ENCODE data around the gene APOBEC3H. TPM values are rescaled to one million over a fixed set of nuclear protein-coding genes. Genes with fewer than 3 reads are reported as not detected.

APOBEC3H gene
- total RNA-seq, 1 donor from 2014 or later, result 20.0 TPM

- intact Hi-C loops (cut with micrococcal nuclease), result no loop called here
These were observed 16.0 kb upstream of the APOBEC3H start for GRCh38 chr22:39081016-39081415.

DNA sequence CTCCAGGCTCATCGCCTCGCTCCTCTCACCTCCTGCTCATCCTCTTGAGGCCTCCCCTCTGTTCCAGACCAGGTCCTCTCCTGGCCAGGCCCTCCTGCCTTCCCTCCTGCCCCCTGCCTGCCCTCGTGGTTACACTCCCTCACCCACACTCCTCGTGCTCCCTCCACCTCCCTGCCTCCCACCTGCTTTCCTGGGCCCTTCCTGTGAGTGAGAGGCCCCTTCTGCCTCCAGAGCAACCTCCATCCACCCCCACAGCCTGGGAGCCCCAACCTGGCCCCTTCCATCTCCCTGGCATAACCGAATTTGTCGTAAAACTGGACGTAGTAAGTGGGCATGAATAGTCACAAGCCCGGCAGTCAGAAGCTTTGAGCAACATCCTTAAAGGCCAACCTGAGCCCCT lies 15.4 kb upstream of the APOBEC3H start:
- intact Hi-C loops (cut with micrococcal nuclease), result no loop called here

DNA sequence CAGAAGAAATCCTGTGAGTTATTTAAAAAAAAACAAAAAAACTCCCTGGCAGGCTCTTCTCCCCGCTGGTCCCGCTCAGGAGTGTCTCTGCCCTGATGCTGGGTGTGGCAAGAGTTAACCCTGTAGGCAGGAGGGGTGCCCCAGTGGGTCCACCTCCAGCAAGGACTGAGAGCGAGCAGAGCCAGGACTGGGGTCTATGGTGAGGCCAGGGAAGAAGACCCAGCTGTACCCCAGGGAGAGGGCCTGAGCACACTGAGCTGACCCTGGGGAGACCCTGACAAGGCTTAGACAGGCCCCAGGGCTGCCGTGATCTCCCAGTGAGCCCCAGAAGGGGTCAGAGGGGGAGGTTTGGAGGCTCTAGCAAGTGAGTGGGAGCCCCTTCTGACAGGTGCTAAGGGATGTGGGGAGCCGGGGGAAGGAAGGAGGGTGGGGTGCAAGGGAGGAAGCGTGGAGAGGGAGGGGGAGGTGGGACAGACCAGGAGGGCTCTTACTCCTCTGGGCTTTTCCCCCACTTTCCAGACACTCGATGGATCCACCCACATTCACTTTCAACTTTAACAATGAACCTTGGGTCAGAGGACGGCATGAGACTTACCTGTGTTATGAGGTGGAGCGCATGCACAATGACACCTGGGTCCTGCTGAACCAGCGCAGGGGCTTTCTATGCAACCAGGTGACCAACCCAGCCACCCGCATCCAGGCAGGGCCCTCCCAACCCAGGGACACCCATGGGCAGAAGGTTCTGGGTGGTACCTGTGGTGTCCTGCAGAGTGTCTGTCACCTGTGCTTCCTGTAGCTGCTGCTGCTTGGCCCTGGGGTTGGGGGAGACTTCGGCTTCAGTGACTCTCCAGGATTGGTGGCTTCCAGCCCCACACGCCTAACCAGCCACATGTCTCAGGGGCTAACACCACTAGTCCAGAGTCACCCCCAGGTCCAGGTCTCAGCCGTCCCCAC lies 13.6 kb upstream of the APOBEC3H start:
- intact Hi-C loops (cut with micrococcal nuclease), result no loop called here

GRCh38 chr22:39084666-39085065 lies 12.4 kb upstream of the APOBEC3H start:
- intact Hi-C loops (cut with micrococcal nuclease), result no loop called here

DNA sequence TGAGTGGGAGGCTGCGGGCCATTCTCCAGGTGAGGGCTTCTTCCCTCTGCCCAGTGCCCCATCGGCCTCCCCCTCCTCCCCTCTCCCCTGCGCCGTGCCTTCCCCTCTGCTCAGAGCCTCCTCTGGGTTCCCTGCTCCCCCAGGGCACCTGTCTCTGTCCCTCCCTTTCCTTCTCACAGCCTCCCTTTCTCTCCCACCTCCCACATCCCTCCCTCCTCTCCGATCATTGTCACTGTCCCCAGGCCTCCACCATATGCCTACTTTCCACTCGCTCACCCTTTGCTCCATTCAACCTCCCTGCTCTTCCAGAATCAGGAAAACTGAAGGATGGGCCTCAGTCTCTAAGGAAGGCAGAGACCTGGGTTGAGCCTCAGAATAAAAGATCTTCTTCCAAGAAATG lies 9.9 kb upstream of the APOBEC3H start:
- intact Hi-C loops (cut with micrococcal nuclease), result no loop called here

GRCh38 chr22:39087881-39088684 lies 9.0 kb upstream of the APOBEC3H start:
- intact Hi-C loops (cut with micrococcal nuclease), result no loop called here

DNA sequence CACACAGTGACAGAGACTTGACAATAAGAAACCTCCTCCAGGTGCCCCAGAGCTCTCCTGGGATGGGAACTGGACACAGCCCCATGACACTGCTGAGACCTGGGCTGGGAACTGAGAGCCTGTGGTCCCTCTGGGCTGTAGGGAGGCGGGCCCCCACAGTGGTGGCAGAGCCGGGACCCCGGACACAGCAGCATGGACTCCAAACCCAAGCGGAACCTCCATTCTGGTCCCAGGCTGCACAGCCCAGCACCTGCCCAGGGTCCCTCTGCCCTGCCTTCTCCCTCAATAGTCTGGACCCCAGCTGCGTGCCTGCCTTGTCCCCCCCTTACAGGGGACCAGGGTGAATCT lies 8.4 kb upstream of the APOBEC3H start:
- intact Hi-C loops (cut with micrococcal nuclease), result no loop called here

- intact Hi-C loops (cut with micrococcal nuclease), result no loop called here
These were observed 7.1 kb upstream of the APOBEC3H start for GRCh38 chr22:39089928-39090327.

DNA sequence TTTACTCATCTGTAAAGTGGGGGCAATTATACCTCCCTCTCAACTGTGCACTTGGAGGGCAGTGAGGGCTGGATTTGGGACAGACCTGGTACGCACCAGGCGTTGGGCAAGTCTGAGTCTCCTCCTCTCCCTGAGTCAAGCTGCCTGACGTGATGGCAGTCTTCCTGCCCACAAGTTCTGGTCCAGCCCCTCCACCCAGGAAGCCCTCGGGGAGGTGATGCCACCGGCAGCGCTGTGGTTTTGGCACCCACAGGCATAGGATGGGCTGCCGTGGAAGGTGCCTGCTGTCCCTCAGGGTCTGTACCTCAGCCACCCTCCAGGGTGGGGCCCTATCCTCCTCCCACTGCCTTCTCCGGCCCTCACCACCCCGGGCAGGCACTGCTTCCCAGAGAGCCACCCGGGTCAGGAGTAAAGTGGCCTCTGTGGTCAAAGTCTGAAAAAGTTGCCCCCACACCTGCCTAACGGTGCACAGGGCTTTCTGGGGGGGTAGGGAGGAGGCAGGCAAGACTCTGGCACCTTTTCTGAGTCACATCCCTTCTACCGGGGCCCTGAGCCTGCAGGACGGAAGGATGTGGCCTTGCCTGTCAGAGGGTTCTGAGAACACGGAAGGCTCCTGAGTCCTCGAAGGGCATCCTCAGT lies 6.5 kb upstream of the APOBEC3H start:
- intact Hi-C loops (cut with micrococcal nuclease), result loop anchor here (1.0 kb wide), 1 partner anchor 9 kb away; no protein-coding TSS in a partner anchor

DNA sequence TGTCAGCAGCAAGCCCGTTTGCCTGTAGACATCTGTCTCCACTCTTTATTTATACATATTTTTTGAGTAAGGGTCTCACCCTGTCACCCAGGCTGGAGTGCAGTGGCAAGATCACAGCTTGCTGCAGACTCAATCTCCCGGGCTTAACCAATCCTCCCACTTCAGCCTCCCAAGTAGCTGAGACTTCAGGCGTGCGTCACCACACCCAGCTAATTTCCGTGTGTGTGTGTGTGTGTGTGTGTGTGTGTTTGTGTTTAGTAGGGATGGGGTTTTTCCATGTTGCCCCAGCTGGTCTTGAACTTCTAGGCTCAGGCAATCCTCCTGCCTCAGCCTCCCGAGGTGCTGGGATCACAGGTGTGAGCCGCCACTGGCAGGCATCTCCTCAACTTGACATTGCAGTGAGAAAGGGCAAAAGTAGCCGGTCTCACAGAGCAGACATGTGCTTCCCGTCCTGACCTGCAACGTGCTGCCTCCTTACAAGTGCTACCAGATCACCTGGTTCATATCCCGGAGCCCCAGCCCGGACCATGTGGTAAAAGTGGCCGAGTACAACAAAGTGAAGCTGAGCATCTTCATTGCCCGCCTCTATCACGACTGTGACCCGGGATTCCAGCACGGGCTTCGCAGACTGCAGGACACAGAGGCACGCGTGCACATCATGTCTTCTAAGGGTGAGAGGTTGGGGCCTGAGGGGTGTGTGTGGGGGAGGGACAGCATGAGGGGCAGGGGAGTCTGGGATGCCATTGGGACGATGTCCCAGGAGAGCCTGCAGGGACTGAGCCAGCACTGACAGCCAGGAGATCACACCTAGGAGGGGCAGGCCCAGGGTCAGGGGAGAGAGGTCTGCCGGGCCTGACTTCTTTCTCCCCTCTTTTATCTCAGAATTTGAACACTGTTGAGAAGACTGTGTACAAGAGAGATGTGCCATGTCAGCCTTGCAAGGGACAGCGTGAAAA lies 5.6 kb upstream of the APOBEC3H start:
- intact Hi-C loops (cut with micrococcal nuclease), result loop anchor here (1.0 kb wide), 1 partner anchor 8 kb away; no protein-coding TSS in a partner anchor

- intact Hi-C loops (cut with micrococcal nuclease), result no loop called here
These were observed 4.8 kb upstream of the APOBEC3H start for GRCh38 chr22:39092111-39092862.

GRCh38 chr22:39094717-39095389 lies 2.2 kb upstream of the APOBEC3H start:
- intact Hi-C loops (cut with micrococcal nuclease), result no loop called here

DNA sequence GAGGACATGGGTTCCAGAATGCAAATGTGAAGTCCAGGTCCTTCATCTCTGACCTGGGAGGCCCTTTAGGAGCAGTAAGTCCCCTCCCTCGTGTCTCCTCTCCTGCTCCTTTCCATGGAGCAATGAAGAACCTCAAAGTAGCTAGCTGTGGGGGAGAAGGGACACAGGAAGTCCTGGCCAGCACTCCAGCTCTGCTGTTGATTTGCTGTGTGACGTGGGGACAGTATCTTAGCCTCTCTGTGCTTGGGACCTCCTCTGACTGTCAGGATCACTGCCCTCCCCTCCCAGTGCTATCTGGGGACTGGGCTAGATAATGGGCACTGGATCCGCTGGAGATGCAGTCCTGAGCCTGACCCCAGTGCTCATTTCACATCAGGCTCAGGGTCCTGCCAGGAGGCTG lies 1.1 kb upstream of the APOBEC3H start:
- intact Hi-C loops (cut with micrococcal nuclease), result no loop called here

GRCh38 chr22:39098026-39098425 lies 982 bp downstream of the APOBEC3H start:
- intact Hi-C loops (cut with micrococcal nuclease), result no loop called here

DNA sequence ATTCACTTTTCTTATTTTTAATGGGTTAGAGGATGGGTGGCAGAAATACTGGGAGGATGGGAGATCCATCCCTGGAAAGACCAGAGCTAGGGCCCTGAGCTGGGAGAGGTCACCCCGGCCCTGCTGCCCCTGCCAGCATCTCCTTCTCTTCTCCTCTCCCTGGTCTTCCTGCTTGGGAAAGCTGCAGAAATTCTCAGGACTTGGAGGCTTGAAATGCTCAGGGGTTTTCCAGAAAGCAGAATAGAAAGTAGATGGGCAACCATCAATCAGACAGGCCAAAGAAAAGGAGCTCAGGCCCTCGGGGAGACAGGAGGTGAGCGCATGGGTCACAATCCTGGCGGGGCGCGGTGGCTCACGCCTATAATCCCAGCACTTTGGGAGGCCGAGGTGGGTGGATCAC lies 1.5 kb downstream of the APOBEC3H start:
- intact Hi-C loops (cut with micrococcal nuclease), result no loop called here

GRCh38 chr22:39101226-39101625 lies 4.2 kb downstream of the APOBEC3H start:
- intact Hi-C loops (cut with micrococcal nuclease), result no loop called here

- intact Hi-C loops (cut with micrococcal nuclease), result no loop called here
These were observed 6.4 kb downstream of the APOBEC3H start for GRCh38 chr22:39103431-39103830.

DNA sequence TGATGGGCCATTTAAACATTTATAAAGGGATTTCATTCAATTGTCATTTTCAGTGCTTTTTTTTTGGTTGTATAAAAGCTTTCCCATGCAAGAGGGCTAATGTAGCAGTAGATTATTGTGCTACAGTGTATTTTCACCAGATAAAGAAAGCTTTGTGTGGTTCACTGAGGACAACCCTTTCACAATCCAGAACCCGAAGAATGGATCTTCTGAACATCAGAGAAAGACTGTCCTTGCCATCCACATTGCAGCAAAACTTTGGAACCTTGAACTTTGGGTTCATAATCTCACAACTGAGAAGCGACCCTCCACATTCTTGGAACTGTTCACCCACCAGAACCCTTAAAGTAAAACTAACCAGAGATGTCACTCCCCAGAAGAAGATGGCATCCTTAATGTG lies 9.3 kb downstream of the APOBEC3H start:
- intact Hi-C loops (cut with micrococcal nuclease), result no loop called here

- intact Hi-C loops (cut with micrococcal nuclease), result no loop called here
These were observed 11.4 kb downstream of the APOBEC3H start for GRCh38 chr22:39108487-39108886.
